Myocyte (in vitro differentiated cells): ENCODE data around the gene SHKBP1. TPM values are rescaled to one million over a fixed set of nuclear protein-coding genes. Genes with fewer than 3 reads are reported as not detected.

Experiments used
- DNase-seq: peaks from one replicate; pipeline ENCODE4 v3.0.0-alpha.2; 2012; ENCODE audit warnings: low read depth
- total RNA-seq: library from RNA; depleted of rRNA; stranded (reverse); fragments of >200 nt; gene quantifications from 2 replicates; pipeline ENCODE4 v1.2.3, GENCODE V29; 2014

Gene SHKBP1
- total RNA-seq, 1 donor from 2014 or later, result 27.8 TPM

- no peak for DNase-seq
Observed at GRCh38 chr19:40600570-40601133, 24.0 kb downstream of the SHKBP1 start.

DNA sequence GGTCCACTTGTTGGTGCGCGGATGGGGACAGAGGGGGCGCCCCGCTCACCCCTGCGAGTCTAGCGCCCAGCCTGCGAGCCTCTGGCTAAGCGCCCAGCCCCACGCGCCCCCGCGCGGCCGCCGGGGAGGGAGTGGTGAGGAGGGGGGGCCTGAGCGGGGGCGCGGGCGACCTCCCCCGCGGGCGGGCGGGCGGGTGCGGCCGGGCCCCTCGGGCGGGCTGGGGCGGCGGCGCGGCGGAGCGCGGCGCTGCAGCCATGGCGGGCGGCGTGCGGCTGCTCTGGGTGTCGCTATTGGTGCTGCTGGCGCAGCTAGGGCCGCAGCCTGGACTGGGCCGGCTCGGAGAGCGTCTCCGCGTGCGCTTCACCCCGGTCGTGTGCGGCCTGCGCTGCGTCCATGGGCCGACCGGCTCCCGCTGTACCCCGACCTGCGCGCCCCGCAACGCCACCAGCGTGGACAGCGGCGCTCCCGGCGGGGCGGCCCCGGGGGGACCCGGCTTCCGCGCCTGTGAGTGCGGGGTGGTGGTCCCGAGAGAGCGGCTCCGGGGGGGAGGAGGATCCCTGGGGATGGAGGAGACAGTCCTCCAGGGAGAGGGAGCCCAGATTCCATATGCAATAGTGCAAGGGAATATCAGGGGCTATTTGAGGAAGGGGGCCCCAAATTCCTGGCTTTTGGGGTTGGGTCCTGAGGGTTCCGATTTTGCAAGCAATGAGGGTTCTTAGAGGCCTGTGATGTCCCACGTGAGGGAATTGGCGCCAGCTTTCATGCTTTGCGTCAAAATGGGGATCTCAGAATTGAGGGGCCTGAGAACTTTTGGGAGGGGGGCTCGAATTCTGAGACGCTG, 24.7 kb downstream of the SHKBP1 start, which contains the start of gene LTBP4:
TSS of gene LTBP4 (plus strand) at position 236 of the 841 bp plus-strand sequence. CDS start at position 255, 19 bp downstream.
- DNase-seq, result peak; percentile 32

- no peak for DNase-seq
Observed at GRCh38 chr19:40603071-40603388, 26.4 kb downstream of the SHKBP1 start.

- DNase-seq, result peak; percentile 91
Observed at GRCh38 chr19:40603389-40604170, 26.9 kb downstream of the SHKBP1 start.

- no peak for DNase-seq
Observed at GRCh38 chr19:40604171-40604646, 27.5 kb downstream of the SHKBP1 start.

DNA sequence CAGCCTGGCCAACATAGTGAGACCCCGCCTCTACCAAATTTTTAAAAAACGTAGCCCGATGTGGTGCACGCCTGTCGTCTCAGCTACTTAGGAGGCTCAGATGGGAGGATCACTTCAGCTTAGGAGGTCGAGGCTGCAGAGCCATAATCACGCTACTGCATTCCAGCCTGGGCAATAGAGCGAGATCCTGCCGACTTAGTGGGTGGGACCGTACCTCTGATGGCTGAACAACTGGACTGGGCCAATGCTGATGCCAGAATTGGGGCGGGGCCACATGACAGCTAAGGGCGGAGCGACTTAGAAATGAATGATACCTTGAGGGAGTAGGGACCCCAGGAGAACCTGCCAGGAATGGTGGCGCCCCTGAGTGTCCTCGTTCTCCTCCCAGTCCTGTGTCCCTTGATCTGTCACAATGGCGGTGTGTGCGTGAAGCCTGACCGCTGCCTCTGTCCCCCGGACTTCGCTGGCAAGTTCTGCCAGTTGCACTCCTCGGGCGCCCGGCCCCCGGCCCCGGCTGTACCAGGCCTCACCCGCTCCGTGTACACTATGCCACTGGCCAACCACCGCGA, 28.1 kb downstream of the SHKBP1 start:
- no peak for DNase-seq

- peak; percentile 52 for DNase-seq
Observed at GRCh38 chr19:40605216-40605971, 28.7 kb downstream of the SHKBP1 start.

GRCh38 chr19:40607311-40608239, 30.9 kb downstream of the SHKBP1 start:
- DNase-seq, result no peak

DNA sequence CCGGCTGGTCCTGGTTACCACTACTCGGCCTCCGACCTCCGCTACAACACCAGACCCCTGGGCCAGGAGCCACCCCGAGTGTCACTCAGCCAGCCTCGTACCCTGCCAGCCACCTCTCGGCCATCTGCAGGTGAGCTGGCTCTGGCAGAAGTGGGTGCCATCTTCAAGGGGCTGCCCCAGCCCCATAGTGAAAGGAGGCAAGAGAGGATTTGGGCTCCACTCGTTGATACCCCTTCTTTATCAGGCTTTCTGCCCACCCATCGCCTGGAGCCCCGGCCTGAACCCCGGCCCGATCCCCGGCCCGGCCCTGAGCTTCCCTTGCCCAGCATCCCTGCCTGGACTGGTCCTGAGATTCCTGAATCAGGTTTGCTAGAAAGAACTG, 31.6 kb downstream of the SHKBP1 start:
- no peak for DNase-seq

DNA sequence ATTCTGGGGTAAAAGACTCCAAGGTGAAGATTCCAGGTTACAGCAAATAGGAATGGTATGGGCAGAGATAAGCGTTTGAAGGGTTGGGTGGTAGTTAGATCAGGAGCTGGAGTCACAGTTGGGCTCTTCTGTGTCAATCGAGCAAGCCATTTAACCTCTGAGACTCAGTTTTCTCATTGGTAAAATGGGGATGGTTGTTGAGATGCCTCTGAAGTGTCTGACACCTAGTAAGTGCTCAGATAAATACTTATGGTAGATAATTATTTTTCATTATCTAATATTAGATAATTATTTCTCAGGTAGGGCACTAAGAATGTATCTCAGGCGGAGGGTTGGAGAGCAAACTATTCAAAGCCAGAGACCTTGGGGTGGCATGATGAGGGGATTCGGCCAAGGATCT, 32.3 kb downstream of the SHKBP1 start:
- no peak for DNase-seq

DNA sequence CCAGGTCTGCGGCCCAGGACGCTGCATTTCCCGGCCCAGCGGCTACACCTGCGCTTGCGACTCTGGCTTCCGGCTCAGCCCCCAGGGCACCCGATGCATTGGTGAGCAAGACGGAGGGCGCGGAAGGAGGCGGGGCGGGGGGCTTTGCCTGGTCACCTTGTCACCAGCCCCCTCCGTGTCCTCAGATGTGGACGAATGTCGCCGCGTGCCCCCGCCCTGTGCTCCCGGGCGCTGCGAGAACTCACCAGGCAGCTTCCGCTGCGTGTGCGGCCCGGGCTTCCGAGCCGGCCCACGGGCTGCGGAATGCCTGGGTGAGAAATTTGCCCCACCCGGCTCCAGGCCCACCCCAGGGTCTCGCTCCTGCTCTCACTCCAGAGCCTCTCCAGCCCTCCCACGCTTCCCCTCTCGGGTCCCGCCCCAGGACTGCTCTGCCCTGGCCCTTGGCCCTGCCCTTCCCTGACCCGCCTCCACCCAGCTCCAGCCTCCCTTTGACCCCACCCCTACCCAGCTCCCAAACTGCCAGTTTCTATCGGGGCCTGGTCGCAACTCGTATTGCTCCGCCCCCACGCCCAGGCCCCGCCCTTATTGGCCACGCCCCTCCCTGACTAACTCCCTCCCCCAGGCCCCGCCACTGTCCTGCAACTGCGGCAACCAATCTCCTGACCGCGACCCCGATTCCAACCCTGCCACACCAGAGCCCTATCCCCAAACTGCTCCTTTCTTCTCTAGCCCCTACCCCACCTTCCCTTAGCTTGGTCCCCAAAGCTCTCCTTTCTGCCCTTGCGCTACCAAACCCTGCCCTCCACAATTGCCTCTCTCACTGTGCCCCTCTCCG, 33.1 kb downstream of the SHKBP1 start:
- peak; percentile 76 for DNase-seq

DNA sequence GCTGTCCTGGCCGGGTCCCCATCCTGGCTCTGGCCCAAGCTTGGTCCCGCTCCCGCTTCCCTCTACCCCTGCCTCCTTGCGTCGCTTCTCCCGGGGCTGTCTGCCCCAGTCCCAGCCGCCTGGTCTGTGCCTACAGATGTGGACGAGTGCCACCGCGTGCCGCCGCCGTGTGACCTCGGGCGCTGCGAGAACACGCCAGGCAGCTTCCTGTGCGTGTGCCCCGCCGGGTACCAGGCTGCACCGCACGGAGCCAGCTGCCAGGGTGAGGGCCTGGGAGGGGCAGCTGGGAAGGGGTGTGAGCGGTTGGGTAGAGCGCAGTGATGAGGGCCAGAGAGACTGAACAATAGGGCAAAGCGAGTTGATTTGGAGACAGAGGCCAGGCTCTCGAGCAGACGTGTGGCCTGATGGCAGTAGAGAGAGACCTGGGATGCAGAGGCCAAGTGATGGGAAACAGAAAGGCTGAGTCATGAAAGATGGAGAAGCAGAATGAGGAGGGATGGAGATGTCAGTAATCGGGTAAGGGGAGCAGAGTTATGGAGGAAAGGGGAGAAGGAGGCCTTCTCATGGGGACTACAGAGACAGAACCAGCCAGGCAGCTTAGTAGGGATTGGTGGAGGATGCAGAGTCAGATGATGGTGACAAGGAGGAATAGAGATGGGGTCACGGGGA, 33.9 kb downstream of the SHKBP1 start:
- peak; percentile 44 for DNase-seq

DNA sequence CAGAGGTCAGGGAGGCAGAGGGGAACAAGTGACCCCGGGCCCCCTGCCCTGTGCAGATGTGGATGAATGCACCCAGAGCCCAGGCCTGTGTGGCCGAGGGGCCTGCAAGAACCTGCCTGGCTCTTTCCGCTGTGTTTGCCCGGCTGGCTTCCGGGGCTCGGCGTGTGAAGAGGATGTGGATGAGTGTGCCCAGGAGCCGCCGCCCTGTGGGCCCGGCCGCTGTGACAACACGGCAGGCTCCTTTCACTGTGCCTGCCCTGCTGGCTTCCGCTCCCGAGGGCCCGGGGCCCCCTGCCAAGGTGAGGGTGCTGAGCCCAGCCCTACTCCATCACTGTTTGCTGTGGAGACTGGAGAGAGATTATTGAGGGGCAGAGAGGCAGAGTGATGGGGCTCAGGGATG, 34.4 kb downstream of the SHKBP1 start:
- no peak for DNase-seq

DNA sequence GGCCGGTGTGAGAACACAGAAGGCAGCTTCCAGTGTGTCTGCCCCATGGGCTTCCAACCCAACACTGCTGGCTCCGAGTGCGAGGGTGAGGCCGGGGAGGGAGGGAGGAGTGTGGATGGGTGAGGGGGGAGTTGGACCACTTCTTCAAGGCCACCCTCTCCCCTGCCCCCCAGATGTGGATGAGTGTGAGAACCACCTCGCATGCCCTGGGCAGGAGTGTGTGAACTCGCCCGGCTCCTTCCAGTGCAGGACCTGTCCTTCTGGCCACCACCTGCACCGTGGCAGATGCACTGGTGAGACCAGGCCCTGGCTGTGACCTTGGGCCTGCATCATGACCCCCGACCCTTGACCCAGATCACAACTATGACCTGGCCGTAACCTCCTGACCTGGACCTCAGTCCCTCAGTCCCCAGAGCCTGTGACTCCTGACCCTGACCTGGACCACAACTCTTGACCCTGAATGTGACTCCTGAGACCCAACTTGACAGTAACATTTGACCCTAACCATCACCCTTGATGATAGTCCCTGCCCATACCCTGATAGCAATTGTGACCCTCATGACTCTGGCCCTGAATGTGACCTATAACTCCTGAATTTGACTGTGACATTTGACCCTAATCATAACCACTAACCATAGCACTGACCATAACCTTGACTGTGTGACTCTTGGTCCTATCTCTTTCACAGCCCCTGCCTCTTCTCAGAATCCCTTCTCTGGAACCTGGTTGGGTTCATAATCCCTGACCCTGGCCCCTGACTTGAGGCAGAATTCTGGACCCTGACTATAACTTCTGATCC, 35.4 kb downstream of the SHKBP1 start:
- no peak for DNase-seq

- no peak for DNase-seq
Observed at GRCh38 chr19:40612831-40613689, 36.4 kb downstream of the SHKBP1 start.
